GM20000 (cell line): ENCODE results near the gene PLK2.

ENCODE experiments used
- DNase-seq: peaks from one replicate; pipeline ENCODE4 v3.0.0; 2012; ENCODE audit warnings: low spot score
- CTCF ChIP-seq: IDR thresholded peaks from 2 replicates; pipeline ENCODE4 v1.5.1; 2012; ENCODE audit warnings: mild to moderate bottlenecking, control low read depth; ENCODE audit errors: extremely low read depth, missing control alignments

The PLK2 gene

GRCh38 chr5:58493141-58493540, 33.3 kb upstream of the PLK2 start:
- no peak for DNase-seq
- TF ChIP-seq CTCF = no peak

GRCh38 chr5:58491216-58491892, 31.5 kb upstream of the PLK2 start, which contains the start of gene GAPT:
Gene GAPT, plus strand, starts transcription at chr5:58491435. Its CDS starts 3,102 bp downstream, at chr5:58494537.
- DNase-seq = peak; percentile 10

GRCh38 chr5:58490402-58491050, 30.6 kb upstream of the PLK2 start:
- no peak for TF ChIP-seq CTCF
- DNase-seq = no peak

More at GRCh38 chr5:58491216-58491892, 31.5 kb upstream of the PLK2 start, which contains the start of gene GAPT:
- no peak for TF ChIP-seq CTCF

GRCh38 chr5:58486290-58486689, 26.4 kb upstream of the PLK2 start:
- DNase-seq = no peak
- TF ChIP-seq CTCF = no peak

GRCh38 chr5:58484505-58484904, 24.6 kb upstream of the PLK2 start:
- no peak for DNase-seq
- TF ChIP-seq CTCF = no peak

- DNase-seq = no peak
- TF ChIP-seq CTCF = no peak
Observed at GRCh38 chr5:58482536-58482935, 22.6 kb upstream of the PLK2 start.

- TF ChIP-seq CTCF = no peak
- no peak for DNase-seq
Observed at GRCh38 chr5:58481828-58482227, 21.9 kb upstream of the PLK2 start.
